ENCODE results near the gene ADTRP.

DNA sequence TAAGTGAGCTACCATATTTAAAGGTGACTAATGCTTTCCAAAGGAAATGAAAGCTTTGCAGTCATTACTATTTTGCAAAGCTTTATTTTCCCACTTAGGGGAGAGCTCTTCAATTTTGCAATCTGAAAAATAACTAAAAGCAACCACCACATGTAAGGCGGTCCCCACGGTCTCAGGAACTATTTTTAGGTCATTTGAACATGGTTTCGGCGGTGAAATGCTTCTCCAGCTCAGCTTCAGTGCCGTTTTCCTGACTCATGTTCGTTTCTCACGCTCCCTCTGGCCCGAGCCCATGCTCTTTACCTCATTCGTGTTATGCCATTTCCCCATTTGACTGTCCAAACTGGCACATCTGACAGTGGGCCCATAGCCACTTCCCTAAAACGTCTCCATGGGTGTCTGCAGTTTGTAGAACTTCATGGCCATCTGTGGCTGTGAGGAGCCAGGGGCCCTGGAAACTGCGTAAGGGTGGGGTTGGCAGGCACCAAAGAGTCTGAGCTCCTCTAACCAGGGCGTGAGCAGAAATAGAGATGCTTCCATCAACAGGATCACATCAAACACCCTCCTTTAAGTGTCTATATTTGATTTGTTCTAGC is 46.5 kb downstream of the ADTRP start:
- TF ChIP-seq, protein P1, sequence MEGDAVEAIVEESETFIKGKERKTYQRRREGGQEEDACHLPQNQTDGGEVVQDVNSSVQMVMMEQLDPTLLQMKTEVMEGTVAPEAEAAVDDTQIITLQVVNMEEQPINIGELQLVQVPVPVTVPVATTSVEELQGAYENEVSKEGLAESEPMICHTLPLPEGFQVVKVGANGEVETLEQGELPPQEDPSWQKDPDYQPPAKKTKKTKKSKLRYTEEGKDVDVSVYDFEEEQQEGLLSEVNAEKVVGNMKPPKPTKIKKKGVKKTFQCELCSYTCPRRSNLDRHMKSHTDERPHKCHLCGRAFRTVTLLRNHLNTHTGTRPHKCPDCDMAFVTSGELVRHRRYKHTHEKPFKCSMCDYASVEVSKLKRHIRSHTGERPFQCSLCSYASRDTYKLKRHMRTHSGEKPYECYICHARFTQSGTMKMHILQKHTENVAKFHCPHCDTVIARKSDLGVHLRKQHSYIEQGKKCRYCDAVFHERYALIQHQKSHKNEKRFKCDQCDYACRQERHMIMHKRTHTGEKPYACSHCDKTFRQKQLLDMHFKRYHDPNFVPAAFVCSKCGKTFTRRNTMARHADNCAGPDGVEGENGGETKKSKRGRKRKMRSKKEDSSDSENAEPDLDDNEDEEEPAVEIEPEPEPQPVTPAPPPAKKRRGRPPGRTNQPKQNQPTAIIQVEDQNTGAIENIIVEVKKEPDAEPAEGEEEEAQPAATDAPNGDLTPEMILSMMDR (IDR thresholded peaks at IDR 0.05; ENCODE audit: insufficient read depth, low read length, poor library complexity, severe bottlenecking): no peak
- TF ChIP-seq EZH2phosphoT487 (conservative IDR thresholded peaks at IDR 0.05; ENCODE audit: low read length): no peak
